Activated CD8-positive, alpha-beta memory T cell treated with anti-CD3 and anti-CD28 coated beads, Interleukin-2, amount 10 ng/mL, durations not matched to agents 7 days and 5 days (primary cell): ENCODE results near the gene LIM2. TPM values are rescaled to one million over a fixed set of nuclear protein-coding genes. Genes with fewer than 3 reads are reported as not detected.

Experiments used
- ATAC-seq: fragments of 150-1000 bp; cut with Tn5 transposase; one replicate; pipeline ENCODE4 v1.10.0; 2021; ENCODE audit warnings: moderate library complexity
- CTCF ChIA-PET: fragments of 350-600 bp; sonication (Branson Sonifier 250); formaldehyde crosslinking; loops from one replicate; lab custom pipeline; 2021; ENCODE audit warnings: antibody characterized with exemption; lab: Charles Lee
- DNase-seq: peaks from one replicate; pipeline ENCODE4 v3.0.0-alpha.2; 2020
- H3K27ac Mint-ChIP-seq: one replicate; pipeline ENCODE4 v1.8.0; 2021; ENCODE audit warnings: mild to moderate bottlenecking, mixed read lengths
- H3K27me3 Mint-ChIP-seq: one replicate; pipeline ENCODE4 v1.8.0; 2021; ENCODE audit warnings: mixed read lengths
- H3K36me3 Mint-ChIP-seq: one replicate; pipeline ENCODE4 v1.8.0; 2021; ENCODE audit warnings: mild to moderate bottlenecking, mixed read lengths
- H3K4me1 Mint-ChIP-seq: one replicate; pipeline ENCODE4 v1.8.0; 2021; ENCODE audit warnings: mixed read lengths
- H3K4me3 Mint-ChIP-seq: one replicate; pipeline ENCODE4 v1.8.0; 2021; ENCODE audit warnings: mild to moderate bottlenecking, moderate library complexity, mixed read lengths
- H3K9me3 Mint-ChIP-seq: one replicate; pipeline ENCODE4 v1.8.0; 2022; ENCODE audit warnings: low read depth, mixed read lengths
- total RNA-seq, 2 experiments: library from RNA; stranded (reverse); gene quantifications; one replicate each; pipeline ENCODE4 v1.2.3, GENCODE V29; 2021

The LIM2 gene
- total RNA-seq, 2 experiments from 2014 or later: 0.23 TPM; not detected in 1

DNA sequence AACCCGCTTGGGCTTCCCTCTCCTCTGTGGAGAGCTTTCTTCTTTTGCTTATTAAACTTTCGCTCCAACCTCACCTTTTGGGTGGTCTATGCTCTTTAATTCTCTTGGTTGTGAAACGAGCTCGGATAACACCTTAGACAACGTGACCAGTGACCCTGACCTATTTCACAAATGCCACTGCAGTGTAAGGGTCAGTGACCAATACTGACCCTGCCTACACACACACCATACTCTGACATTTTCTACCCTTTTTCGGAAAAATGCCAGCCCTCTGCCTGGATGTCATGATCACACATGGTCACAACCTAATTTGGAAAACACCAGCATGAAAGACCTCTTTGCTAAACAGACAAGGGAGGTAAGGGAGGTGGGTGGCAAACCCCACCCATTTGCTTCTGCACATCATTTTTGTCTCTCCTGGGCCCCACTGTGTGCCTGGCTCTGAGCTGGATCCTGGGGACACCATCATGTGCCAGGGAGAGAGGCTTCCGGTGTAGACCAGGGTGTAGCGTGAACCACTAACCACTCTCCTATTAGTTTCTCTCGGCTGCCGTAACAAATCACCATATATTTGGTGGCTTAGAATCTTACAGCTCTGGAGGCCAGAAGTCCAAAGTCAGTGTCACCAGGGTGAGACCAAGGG, 31.5 kb downstream of the LIM2 start:
- Mint-ChIP-seq H3K27me3 (no peaks in the 10 kb centered on the region), H3K4me3 (no peak overlapping the region), H3K27ac (no peak overlapping the region), H3K4me1 (peaks cover 27% of the 10 kb centered on the region), H3K36me3 (peaks cover 22% of the 10 kb centered on the region), H3K9me3 (no peaks in the 10 kb centered on the region)
- DNase-seq: no peak
- CTCF ChIA-PET: interaction anchor here (1.1 to 1.2 kb wide), 2 partner anchors 9 to 61 kb away, joined by 3 to 5 read pairs; partner anchors contain the start of gene SIGLEC10
- no peak for ATAC-seq

DNA sequence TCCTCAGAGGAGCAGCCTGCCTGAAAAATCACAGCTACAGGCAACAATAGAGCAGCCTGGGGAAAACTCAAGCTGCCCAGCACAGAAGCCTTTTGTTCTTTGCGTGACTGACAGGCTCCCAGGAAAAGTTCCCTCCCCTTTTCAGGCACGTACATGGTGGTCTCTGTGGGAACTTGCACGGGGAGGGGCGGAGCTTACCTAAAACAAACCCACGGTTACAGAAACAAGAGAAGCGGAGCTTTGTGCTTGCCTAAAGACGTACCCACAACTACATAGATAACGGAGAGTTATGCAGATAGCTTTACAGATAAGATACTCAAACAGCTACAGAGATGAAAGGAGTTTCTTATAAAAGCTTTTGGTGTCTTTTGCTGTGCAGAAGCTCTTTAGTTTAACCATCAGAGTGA, 33.0 kb downstream of the LIM2 start:
- peak overlapping the region; percentile 70 for H3K27ac Mint-ChIP-seq
- H3K4me1 Mint-ChIP-seq: peaks cover 19% of the 10 kb centered on the region
- peak; percentile 70 for ATAC-seq
- no peaks in the 10 kb centered on the region for H3K9me3 Mint-ChIP-seq
- H3K4me3 Mint-ChIP-seq: no peak overlapping the region
- CTCF ChIA-PET: interaction anchor here (0.7 to 1.1 kb wide), 4 partner anchors 11 to 67 kb away, joined by 3 to 5 read pairs (median 3); partner anchors contain the start of gene ETFB
- H3K36me3 Mint-ChIP-seq: peaks cover 31% of the 10 kb centered on the region
- peak; percentile 61 for DNase-seq
- H3K27me3 Mint-ChIP-seq: no peaks in the 10 kb centered on the region

- peak; percentile 14 for ATAC-seq
- CTCF ChIA-PET: interaction anchor here (0.7 to 1.1 kb wide), 4 partner anchors 11 to 67 kb away, joined by 3 to 5 read pairs (median 3); partner anchors contain the start of gene ETFB
- peaks cover 29% of the 10 kb centered on the region for H3K36me3 Mint-ChIP-seq
- no peak for DNase-seq
- no peaks in the 10 kb centered on the region for H3K27me3 Mint-ChIP-seq
- no peak overlapping the region for H3K4me3 Mint-ChIP-seq
- no peaks in the 10 kb centered on the region for H3K9me3 Mint-ChIP-seq
- H3K27ac Mint-ChIP-seq: peak overlapping the region; percentile 70
- H3K4me1 Mint-ChIP-seq: peaks cover 15% of the 10 kb centered on the region
Measured at GRCh38 chr19:51354103-51354741, 33.6 kb downstream of the LIM2 start.

DNA sequence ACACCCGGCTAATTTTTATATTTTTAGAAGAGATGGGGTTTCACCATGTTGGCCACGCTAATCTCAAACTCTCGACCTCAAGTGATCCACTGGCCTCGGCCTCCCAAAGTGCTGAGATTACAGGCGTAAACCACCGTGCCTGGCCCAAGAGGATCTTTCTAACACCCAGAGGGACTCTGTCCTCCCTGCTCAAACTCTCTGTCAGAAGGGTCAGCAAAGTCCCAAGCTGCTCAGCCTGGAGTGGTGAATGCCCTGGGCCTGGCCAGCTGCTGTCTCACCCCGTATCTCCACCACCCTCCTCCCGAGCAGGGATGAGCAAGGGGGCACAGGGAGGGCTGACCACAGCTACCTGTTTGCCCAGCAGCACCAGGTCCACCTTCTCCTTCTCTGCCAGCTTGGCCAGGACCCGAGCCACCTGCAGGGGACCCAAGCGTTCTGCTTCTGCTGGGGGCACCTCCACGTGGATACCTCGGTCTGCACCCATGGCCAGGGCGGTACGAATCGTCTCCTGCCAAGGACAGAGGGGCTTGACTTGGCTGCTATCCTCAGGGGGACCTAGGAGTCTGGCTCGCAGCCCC, 34.9 kb downstream of the LIM2 start:
- H3K36me3 Mint-ChIP-seq: peaks cover 29% of the 10 kb centered on the region
- no peaks in the 10 kb centered on the region for H3K27me3 Mint-ChIP-seq
- H3K4me1 Mint-ChIP-seq: peaks cover 13% of the 10 kb centered on the region
- no peak for DNase-seq
- CTCF ChIA-PET: no interaction called here
- H3K27ac Mint-ChIP-seq: no peak overlapping the region
- no peak for ATAC-seq
- no peak overlapping the region for H3K4me3 Mint-ChIP-seq
- no peaks in the 10 kb centered on the region for H3K9me3 Mint-ChIP-seq

DNA sequence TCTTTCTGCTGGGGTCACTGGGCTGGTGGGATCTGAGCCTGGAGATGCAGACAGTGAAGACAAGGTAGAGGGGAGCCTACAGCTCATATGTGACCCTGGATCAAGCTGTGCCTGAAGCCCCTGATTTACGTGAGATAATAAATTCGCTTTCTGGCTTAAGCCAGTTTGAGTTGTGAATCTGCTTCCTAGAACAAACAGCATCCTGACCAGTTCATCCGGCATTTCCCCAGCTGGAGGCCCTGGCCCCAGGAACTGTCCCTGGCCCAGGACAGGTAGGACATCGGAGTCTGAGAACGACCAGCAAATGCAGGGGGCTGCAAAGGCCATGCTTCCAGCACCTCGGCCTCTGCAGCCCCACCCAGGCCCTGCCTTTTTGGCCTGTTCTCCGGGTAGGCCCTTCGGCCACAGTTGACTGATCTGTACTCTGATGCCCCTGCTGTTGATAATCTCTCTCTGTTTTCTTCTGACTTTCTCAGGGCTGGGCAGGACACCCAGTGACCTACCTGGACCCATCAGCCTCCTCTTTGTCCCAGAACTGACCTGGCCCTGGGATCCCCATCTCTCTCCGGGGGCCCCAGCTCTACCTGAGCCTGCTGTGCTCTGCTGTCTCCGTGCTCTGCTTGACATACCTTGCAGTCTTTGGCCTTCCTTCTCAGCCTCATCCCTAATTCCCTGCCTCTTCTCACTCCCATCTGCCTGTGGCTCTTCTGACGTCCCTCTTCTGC, 36.3 kb downstream of the LIM2 start:
- H3K27ac Mint-ChIP-seq: no peak overlapping the region
- H3K36me3 Mint-ChIP-seq: peaks cover 26% of the 10 kb centered on the region
- CTCF ChIA-PET: interaction anchor here (0.8 kb wide), 1 partner anchor 18 kb away, joined by 3 read pairs; no protein-coding TSS in a partner anchor

DNA sequence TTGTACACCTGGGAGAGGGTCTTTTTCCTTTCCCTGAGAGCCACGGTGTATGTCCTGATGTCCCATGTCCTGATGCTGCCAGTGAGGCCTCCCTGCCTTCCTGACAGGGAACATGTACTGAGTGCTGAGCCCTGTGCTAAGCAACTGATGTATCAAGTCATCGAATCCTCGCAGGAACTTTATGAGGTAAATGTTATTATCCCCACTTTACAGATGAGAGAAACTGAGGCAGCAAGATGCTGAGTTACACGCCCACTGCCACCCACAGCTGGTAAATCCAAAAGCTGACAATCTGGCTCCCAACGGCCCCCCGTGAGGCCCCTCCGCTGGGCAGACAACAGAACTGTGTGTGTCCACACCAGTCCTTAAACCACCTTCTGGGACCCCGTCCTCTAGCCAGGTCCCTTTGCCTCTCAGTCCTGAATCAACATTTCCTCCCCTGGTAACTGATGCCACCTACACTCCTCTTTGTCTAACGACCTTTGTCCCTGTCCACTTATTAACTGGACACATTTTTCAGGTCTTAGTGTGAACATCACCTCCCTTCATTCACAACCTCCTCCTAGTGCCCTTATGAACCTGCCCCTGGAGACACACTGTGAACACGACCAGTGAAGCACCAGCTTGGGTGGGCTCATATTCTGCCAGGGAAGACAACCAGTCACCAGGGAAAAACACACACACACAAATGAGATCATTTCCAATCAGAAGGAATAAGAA, 40.4 kb downstream of the LIM2 start:
- CTCF ChIA-PET: interaction anchor here (0.9 kb wide), 1 partner anchor 61 kb away, joined by 3 read pairs; no protein-coding TSS in a partner anchor
- Mint-ChIP-seq H3K27me3 (peaks cover 2% of the 10 kb centered on the region), H3K4me3 (no peak overlapping the region), H3K36me3 (peaks cover 28% of the 10 kb centered on the region), H3K9me3 (no peaks in the 10 kb centered on the region), H3K27ac (no peak overlapping the region), H3K4me1 (peaks cover 4% of the 10 kb centered on the region)
- no peak for ATAC-seq
- no peak for DNase-seq

More for the DNA sequence above, 36.3 kb downstream of the LIM2 start:
- Mint-ChIP-seq H3K4me3 (no peak overlapping the region), H3K9me3 (no peaks in the 10 kb centered on the region), H3K4me1 (peaks cover 11% of the 10 kb centered on the region), H3K27me3 (no peaks in the 10 kb centered on the region)
- no peak for DNase-seq
- no peak for ATAC-seq

GRCh38 chr19:51346742-51347141, 41.0 kb downstream of the LIM2 start:
- DNase-seq: no peak
- Mint-ChIP-seq H3K9me3 (no peaks in the 10 kb centered on the region), H3K36me3 (peaks cover 23% of the 10 kb centered on the region), H3K4me1 (peaks cover 4% of the 10 kb centered on the region), H3K27ac (no peak overlapping the region), H3K27me3 (peaks cover 4% of the 10 kb centered on the region), H3K4me3 (no peak overlapping the region)
- ATAC-seq: no peak
- CTCF ChIA-PET: interaction anchor here (0.9 kb wide), 1 partner anchor 61 kb away, joined by 3 read pairs; no protein-coding TSS in a partner anchor

GRCh38 chr19:51345076-51345620, 42.6 kb downstream of the LIM2 start:
- no peaks in the 10 kb centered on the region for H3K9me3 Mint-ChIP-seq
- CTCF ChIA-PET: no interaction called here
- DNase-seq (no peak), ATAC-seq (no peak)
- H3K27ac Mint-ChIP-seq: no peak overlapping the region
- peaks cover 6% of the 10 kb centered on the region for H3K4me1 Mint-ChIP-seq
- peaks cover 14% of the 10 kb centered on the region for H3K36me3 Mint-ChIP-seq
- peaks cover 12% of the 10 kb centered on the region for H3K27me3 Mint-ChIP-seq
- no peak overlapping the region for H3K4me3 Mint-ChIP-seq

DNA sequence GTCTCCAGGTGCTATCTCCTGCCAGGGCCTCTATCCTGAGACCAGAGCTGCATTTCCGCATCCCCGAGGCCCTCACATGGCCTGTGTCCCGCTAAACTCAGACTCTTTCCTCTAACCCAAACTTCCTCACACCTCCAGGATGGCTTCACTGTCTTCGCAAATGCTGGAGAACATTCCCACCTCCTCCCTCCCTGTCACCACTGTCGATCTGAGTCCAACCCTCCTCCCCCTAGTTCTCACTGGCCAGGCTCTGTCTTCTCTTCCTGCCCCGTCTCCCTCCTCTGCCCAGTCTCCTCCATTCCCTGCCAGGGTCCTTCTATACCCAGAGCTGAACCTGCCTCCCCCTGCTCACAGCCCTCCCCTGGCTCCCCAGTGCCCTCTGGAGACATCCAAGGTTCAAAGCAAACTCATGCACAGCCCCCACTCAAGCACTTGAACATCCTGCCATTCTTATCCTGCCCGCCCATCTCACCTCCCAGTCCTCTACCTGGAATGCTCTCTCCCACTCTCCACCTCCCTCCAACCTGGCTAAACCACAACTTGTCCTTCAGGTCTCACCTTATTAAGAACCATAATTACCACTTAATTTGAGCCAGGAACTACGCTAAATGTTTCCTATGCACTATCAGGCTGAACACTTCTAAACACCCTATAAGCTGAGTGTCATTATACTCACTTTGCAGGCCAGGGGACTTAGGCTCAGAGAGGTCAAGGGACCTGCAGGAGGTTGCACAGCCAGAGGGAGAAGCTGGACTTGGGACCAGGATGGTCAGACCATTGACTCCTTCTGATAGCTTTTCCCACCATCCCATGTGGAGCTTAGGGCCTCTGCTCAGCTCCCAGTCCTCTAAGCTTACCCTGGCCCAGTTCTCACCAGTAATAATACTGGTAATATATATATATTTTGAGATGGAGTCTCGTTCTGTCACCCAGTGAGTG, 44.9 kb downstream of the LIM2 start:
- Mint-ChIP-seq H3K4me1 (peaks cover 17% of the 10 kb centered on the region), H3K9me3 (no peaks in the 10 kb centered on the region), H3K36me3 (peaks cover 11% of the 10 kb centered on the region), H3K27ac (no peak overlapping the region), H3K4me3 (no peak overlapping the region), H3K27me3 (peaks cover 12% of the 10 kb centered on the region)
- no peak for DNase-seq
- ATAC-seq: no peak
- CTCF ChIA-PET: interaction anchor here (0.8 to 7.0 kb wide), 8 partner anchors 12 to 435 kb away, joined by 3 to 103 read pairs (median 3); no protein-coding TSS in a partner anchor

GRCh38 chr19:51341976-51342580, 45.7 kb downstream of the LIM2 start, which contains the start of gene VSIG10L:
Gene VSIG10L (minus strand): TSS chr19:51342139. CDS start chr19:51342124, 15 bp downstream.
- H3K27me3 Mint-ChIP-seq: peaks cover 12% of the 10 kb centered on the region
- ATAC-seq (no peak), DNase-seq (no peak)
- no peak within 1 kb of the TSS for H3K27ac Mint-ChIP-seq
- CTCF ChIA-PET: interaction anchor here (0.9 to 7.0 kb wide), 6 partner anchors 8 to 96 kb away, joined by 3 to 103 read pairs (median 4); no protein-coding TSS in a partner anchor
- H3K4me3 Mint-ChIP-seq: peak within 1 kb of the TSS; percentile 44
- H3K36me3 Mint-ChIP-seq: peaks cover 9% of the 10 kb centered on the region
- peaks cover 17% of the 10 kb centered on the region for H3K4me1 Mint-ChIP-seq
- H3K9me3 Mint-ChIP-seq: no peaks in the 10 kb centered on the region

GRCh38 chr19:51341066-51341465, 46.7 kb downstream of the LIM2 start:
- ATAC-seq (no peak), DNase-seq (no peak)
- H3K4me3 Mint-ChIP-seq: peak overlapping the region; percentile 44
- no peak overlapping the region for H3K27ac Mint-ChIP-seq
- H3K4me1 Mint-ChIP-seq: peaks cover 17% of the 10 kb centered on the region
- H3K36me3 Mint-ChIP-seq: peaks cover 4% of the 10 kb centered on the region
- no peaks in the 10 kb centered on the region for H3K9me3 Mint-ChIP-seq
- peaks cover 12% of the 10 kb centered on the region for H3K27me3 Mint-ChIP-seq
- CTCF ChIA-PET: interaction anchor here (0.8 to 7.0 kb wide), 7 partner anchors 9 to 97 kb away, joined by 3 to 103 read pairs (median 4); partner anchors contain the start of gene SIGLEC10
